ENCODE results near the gene XPA. TPM values are rescaled to one million over a fixed set of nuclear protein-coding genes. Genes with fewer than 3 reads are reported as not detected.
A peak's percentile ranks its signal among the peaks of the same experiment; 100 is the strongest.

Gene XPA
- total and polyA plus RNA-seq, 2 of the 13 experiments (the other 11 are each of a cell fraction or from before 2014, with no cell fraction given) = 2.3 to 15.2 TPM

GRCh38 chr9:97696803-97697601 lies at the start of gene XPA (continued):
- TF ChIP-seq MAFF (IDR thresholded peaks at IDR 0.05; ENCODE audit: low read depth, low read length) (no peak), DDIT3 (CRISPR knock-in tag; IDR thresholded peaks at IDR 0.05) (no peak), RARA (CRISPR knock-in tag; IDR thresholded peaks at IDR 0.05) (no peak; the same call in 1 of the 2 replicates), ZBTB42 (CRISPR knock-in tag; IDR thresholded peaks at IDR 0.05) (0 out of 2 replicates have a peak, but pooled peaks have one; percentile 38), CEBPG (CRISPR knock-in tag; IDR thresholded peaks at IDR 0.05) (0 out of 2 replicates have a peak, but pooled peaks have one; percentile 9), NKX3-1 (CRISPR knock-in tag; IDR thresholded peaks at IDR 0.05) (no peak), GZF1 (CRISPR knock-in tag; IDR thresholded peaks at IDR 0.05) (peak; percentile 18; the same call in 1 of the 2 replicates), SMC3 (IDR thresholded peaks at IDR 0.05; ENCODE audit: low read length) (no peak), SOX5 (CRISPR knock-in tag; IDR thresholded peaks at IDR 0.05; ENCODE audit: borderline replicate concordance) (no peak), ZNF281 (CRISPR knock-in tag; IDR thresholded peaks at IDR 0.05; ENCODE audit: borderline replicate concordance) (peak; percentile 56; the same call in 1 of the 2 replicates), TSC22D2 (CRISPR knock-in tag; IDR thresholded peaks at IDR 0.05; ENCODE audit: borderline replicate concordance) (peak; percentile 77; the same call in 1 of the 2 replicates), TCF12 (IDR thresholded peaks at IDR 0.05) (no peak), TCF12 (CRISPR knock-in tag; IDR thresholded peaks at IDR 0.05) (peak; percentile 77; the same call in 1 of the 2 replicates), GATA4 (IDR thresholded peaks at IDR 0.05; ENCODE audit: borderline replicate concordance, low read depth) (0 out of 2 replicates have a peak, but pooled peaks have one; percentile 66), ZNF720 (CRISPR knock-in tag; IDR thresholded peaks at IDR 0.05) (no peak), TFE3 (CRISPR knock-in tag; IDR thresholded peaks at IDR 0.05) (no peak; the same call in 1 of the 2 replicates), ZBED4 (CRISPR knock-in tag; IDR thresholded peaks at IDR 0.05; ENCODE audit: borderline replicate concordance) (peak; percentile 75; the same call in 1 of the 2 replicates), REL (CRISPR knock-in tag; conservative IDR thresholded peaks at IDR 0.05) (0 out of 2 replicates have a peak, but pooled peaks have one; percentile 70), MEIS2 (CRISPR knock-in tag; IDR thresholded peaks at IDR 0.05) (peak; percentile 56; the same call in 1 of the 2 replicates)

All from HepG2 (cell line).